GM23338 (cell line): ENCODE measurements around the gene JAG2.

Experiments used
- CREB1 ChIP-seq: fragments of 250-450 bp; sonication (Bioruptor Pico); IDR thresholded peaks from 2 replicates; pipeline ENCODE4 v1.5.0; 2020; ENCODE audit warnings: low read depth, mild to moderate bottlenecking, moderate library complexity
- CTCF ChIP-seq, 2 experiments: fragments of 200-600 bp in 1 of 2; sonication (generic) in 1 of 2; conservative IDR thresholded peaks; 2 replicates each; pipeline versions ENCODE4 v1.5.1 to v1.6.1; 2016 to 2017; ENCODE audit warnings: antibody characterized with exemption in 2 of 2, low read depth in 2 of 2, mild to moderate bottlenecking in 2 of 2, moderate library complexity in 1 of 2
- ETS1 ChIP-seq: IDR thresholded peaks from 2 replicates; pipeline ENCODE4 v1.6.1; 2016; ENCODE audit warnings: antibody characterized with exemption
- EZH2 ChIP-seq: fragments of 200-600 bp; sonication (generic); IDR thresholded peaks from one replicate; pipeline ENCODE4 v1.8.0; 2017; ENCODE audit warnings: antibody characterized with exemption, mild to moderate bottlenecking, low read depth; ENCODE audit not compliant: unreplicated experiment
- EZH2phosphoT487 ChIP-seq: fragments of 200-600 bp; sonication (generic); IDR thresholded peaks from one replicate; pipeline ENCODE4 v1.8.1; 2018; ENCODE audit warnings: antibody characterized with exemption; ENCODE audit not compliant: unreplicated experiment
- JUNB ChIP-seq: IDR thresholded peaks from one replicate; pipeline ENCODE4 v1.6.1; 2016; ENCODE audit warnings: antibody characterized with exemption; ENCODE audit not compliant: unreplicated experiment
- NANOG ChIP-seq: IDR thresholded peaks from 2 replicates; pipeline ENCODE4 v1.6.1; 2016; ENCODE audit warnings: antibody characterized with exemption, borderline replicate concordance
- POLR2AphosphoS5 ChIP-seq: IDR thresholded peaks from 2 replicates; pipeline ENCODE4 v1.6.1; 2016; ENCODE audit warnings: antibody characterized with exemption, low read depth
- REST ChIP-seq: IDR thresholded peaks from one replicate; pipeline ENCODE4 v1.6.1; 2018; ENCODE audit warnings: antibody characterized with exemption; ENCODE audit not compliant: unreplicated experiment
- STAT1 ChIP-seq: IDR thresholded peaks from one replicate; pipeline ENCODE4 v1.6.1; 2016; ENCODE audit warnings: antibody characterized with exemption; ENCODE audit not compliant: unreplicated experiment
- ZNF114 ChIP-seq: fragments of 250-450 bp; sonication (Bioruptor Pico); IDR thresholded peaks from 2 replicates; pipeline ENCODE4 v1.5.0; 2020; ENCODE audit warnings: mild to moderate bottlenecking, moderate library complexity
- ZNF331 ChIP-seq: fragments of 250-450 bp; sonication (Bioruptor Pico); IDR thresholded peaks from 2 replicates; pipeline ENCODE4 v1.5.0; 2020; ENCODE audit warnings: low read depth, mild to moderate bottlenecking, moderate library complexity
- ZNF462 ChIP-seq: fragments of 250-450 bp; sonication (Bioruptor Pico); IDR thresholded peaks from 2 replicates; pipeline ENCODE4 v1.5.0; 2020; ENCODE audit warnings: mild to moderate bottlenecking, moderate library complexity

DNA sequence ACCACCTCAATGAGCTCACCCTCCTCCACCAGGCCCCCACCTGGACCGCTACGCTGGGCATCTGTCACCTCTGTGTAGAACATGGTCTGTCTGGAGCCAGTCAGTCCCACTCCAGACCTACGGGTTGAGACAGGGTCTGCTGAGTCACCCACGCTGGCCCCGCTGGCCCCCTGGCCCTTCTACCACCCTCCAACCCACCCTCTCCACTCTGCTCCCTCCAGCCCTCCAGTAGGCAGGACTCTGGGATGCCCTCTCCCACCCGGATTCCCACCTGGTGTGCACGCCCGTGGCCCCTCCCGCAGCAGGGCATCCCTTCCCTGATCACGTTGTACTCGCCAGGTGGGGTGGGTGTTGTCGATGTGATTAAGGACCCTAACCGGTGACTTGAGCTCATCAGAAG, 4.6 kb upstream of the JAG2 start:
- TF ChIP-seq EZH2phosphoT487 (no peak), ZNF114 (CRISPR knock-in tag) (no peak), POLR2AphosphoS5 (no peak), CTCF (conservative IDR thresholded peaks at IDR 0.05; ENCODE audit: low read depth in 2 of 2) (no peak), EZH2 (no peak), JUNB (no peak), CREB1 (CRISPR knock-in tag) (no peak), ETS1 (no peak), REST (no peak), NANOG (no peak), STAT1 (no peak), ZNF331 (CRISPR knock-in tag) (no peak), ZNF462 (no peak)
